ENCODE data around the gene NCOA3.

DNA sequence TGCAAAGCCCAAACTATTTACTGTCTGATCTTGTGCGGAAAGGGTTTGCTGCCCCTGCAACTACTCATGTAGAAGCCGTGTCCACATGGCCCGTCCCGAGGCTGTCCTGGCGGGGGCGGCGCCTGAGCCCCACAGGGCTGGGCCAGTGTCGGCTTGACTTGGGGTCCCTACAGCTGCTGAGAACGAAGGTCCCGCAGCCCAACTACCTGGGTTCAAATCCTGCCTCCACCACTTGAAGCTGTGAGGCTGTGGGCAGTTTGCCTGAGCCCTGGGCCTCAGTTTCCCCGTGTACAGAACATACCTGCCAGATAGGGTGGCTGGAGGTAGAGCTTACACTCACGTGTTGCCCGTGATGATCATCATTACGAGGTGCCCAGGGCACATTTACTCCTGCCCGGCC, 172.5 kb downstream of the NCOA3 start:
- TF ChIP-seq, protein P1, sequence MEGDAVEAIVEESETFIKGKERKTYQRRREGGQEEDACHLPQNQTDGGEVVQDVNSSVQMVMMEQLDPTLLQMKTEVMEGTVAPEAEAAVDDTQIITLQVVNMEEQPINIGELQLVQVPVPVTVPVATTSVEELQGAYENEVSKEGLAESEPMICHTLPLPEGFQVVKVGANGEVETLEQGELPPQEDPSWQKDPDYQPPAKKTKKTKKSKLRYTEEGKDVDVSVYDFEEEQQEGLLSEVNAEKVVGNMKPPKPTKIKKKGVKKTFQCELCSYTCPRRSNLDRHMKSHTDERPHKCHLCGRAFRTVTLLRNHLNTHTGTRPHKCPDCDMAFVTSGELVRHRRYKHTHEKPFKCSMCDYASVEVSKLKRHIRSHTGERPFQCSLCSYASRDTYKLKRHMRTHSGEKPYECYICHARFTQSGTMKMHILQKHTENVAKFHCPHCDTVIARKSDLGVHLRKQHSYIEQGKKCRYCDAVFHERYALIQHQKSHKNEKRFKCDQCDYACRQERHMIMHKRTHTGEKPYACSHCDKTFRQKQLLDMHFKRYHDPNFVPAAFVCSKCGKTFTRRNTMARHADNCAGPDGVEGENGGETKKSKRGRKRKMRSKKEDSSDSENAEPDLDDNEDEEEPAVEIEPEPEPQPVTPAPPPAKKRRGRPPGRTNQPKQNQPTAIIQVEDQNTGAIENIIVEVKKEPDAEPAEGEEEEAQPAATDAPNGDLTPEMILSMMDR (conservative IDR thresholded peaks at IDR 0.05; ENCODE audit: low read length), result no peak
- TF ChIP-seq EZH2phosphoT487 (IDR thresholded peaks at IDR 0.05; ENCODE audit: borderline replicate concordance), result no peak
